Neural cell (in vitro differentiated cells): Measurements from ENCODE around the gene RAD51B. TPM values are rescaled to one million over a fixed set of nuclear protein-coding genes. Genes with fewer than 3 reads are reported as not detected.

Experiments used
- H2AFZ ChIP-seq: fragments of 200-600, 300-800 bp; sonication (generic), shearing (Covaris generic); 2 replicates; pipeline ENCODE4 v1.6.0; 2014; ENCODE audit warnings: low read depth, mild to moderate bottlenecking, antibody characterized with exemption, low read length, moderate library complexity
- H3F3A ChIP-seq: fragments of 200-600 bp; shearing (Covaris generic); 2 replicates; pipeline ENCODE4 v1.6.1; 2016; ENCODE audit warnings: mild to moderate bottlenecking, moderate library complexity, mixed read lengths, antibody characterized with exemption, low read length; ENCODE audit not compliant: insufficient read depth, poor library complexity, severe bottlenecking
- H3K27ac ChIP-seq: fragments of 200-600, 300-800 bp; sonication (generic), shearing (Covaris generic); 2 replicates; pipeline ENCODE4 v1.5.1; 2014; ENCODE audit warnings: mild to moderate bottlenecking, low read length, moderate library complexity
- H3K27me3 ChIP-seq: fragments of 300-800, 200-600 bp; sonication (generic), shearing (Covaris generic); 2 replicates; pipeline ENCODE4 v1.6.0; 2014; ENCODE audit warnings: mild to moderate bottlenecking, low read depth, low read length, moderate library complexity; ENCODE audit not compliant: insufficient read depth
- H3K36me3 ChIP-seq: fragments of 300-800, 200-600 bp; sonication (generic), shearing (Covaris generic); 2 replicates; pipeline ENCODE4 v1.5.1; 2014; ENCODE audit warnings: mild to moderate bottlenecking, antibody characterized with exemption, low read length, moderate library complexity; ENCODE audit not compliant: insufficient read depth
- H3K4me2 ChIP-seq: fragments of 300-800, 200-600 bp; sonication (generic), shearing (Covaris generic); 2 replicates; pipeline ENCODE4 v1.6.0; 2014; ENCODE audit warnings: mild to moderate bottlenecking, low read length
- H3K4me3 ChIP-seq: fragments of 300-800, 200-600 bp; sonication (generic), shearing (Covaris generic); 2 replicates; pipeline ENCODE4 v1.5.1; 2014; ENCODE audit warnings: mild to moderate bottlenecking, low read length, moderate library complexity
- H3K79me2 ChIP-seq: fragments of 200-600 bp; shearing (Covaris generic); replicated peaks from 2 replicates; pipeline ENCODE4 v1.6.0; 2014; ENCODE audit warnings: mild to moderate bottlenecking, low read length, moderate library complexity; ENCODE audit not compliant: insufficient read depth
- H3K9ac ChIP-seq: fragments of 300-800, 200-600 bp; sonication (generic), shearing (Covaris generic); 2 replicates; pipeline ENCODE4 v1.6.1; 2016; ENCODE audit warnings: mild to moderate bottlenecking, low read length, mixed read lengths
- H3K9me2 ChIP-seq: fragments of 200-600 bp; shearing (Covaris generic); 2 replicates; pipeline ENCODE4 v1.6.1; 2016; ENCODE audit warnings: mild to moderate bottlenecking, low read length, mixed read lengths; ENCODE audit not compliant: insufficient read depth
- H3K9me3 ChIP-seq: fragments of 200-600, 300-800 bp; sonication (generic), shearing (Covaris generic); 2 replicates; pipeline ENCODE4 v1.6.1; 2016; ENCODE audit warnings: mild to moderate bottlenecking, mixed run types, low read length, moderate library complexity, mixed read lengths
- H4K20me1 ChIP-seq: fragments of 200-600 bp; shearing (Covaris generic); 2 replicates; pipeline ENCODE4 v1.6.1; 2016; ENCODE audit warnings: mild to moderate bottlenecking, mixed run types; ENCODE audit not compliant: insufficient read depth
- EP300 ChIP-seq: fragments of 450-650 bp; conservative IDR thresholded peaks from 2 replicates; pipeline ENCODE4 v1.6.1; 2014; ENCODE audit warnings: antibody characterized with exemption, mild to moderate bottlenecking, moderate library complexity; ENCODE audit not compliant: poor library complexity, severe bottlenecking
- EZH2 ChIP-seq: fragments of 200-600, 300-800 bp; shearing (Covaris generic), sonication (generic); IDR thresholded peaks from 2 replicates; pipeline ENCODE4 v1.6.1; 2014; ENCODE audit warnings: antibody characterized with exemption, low read length, borderline replicate concordance, mild to moderate bottlenecking; ENCODE audit not compliant: insufficient read depth, poor library complexity, severe bottlenecking
- MXI1 ChIP-seq: fragments of 450-650 bp; conservative IDR thresholded peaks from 2 replicates; pipeline ENCODE4 v1.6.1; 2014; ENCODE audit warnings: antibody characterized with exemption, mild to moderate bottlenecking; ENCODE audit not compliant: poor library complexity, severe bottlenecking
- POLR2AphosphoS5 ChIP-seq: IDR thresholded peaks from 2 replicates; pipeline ENCODE4 v1.6.1; 2012
- RAD21 ChIP-seq: fragments of 450-650 bp; conservative IDR thresholded peaks from 2 replicates; pipeline ENCODE4 v1.6.1; 2014; ENCODE audit warnings: antibody characterized with exemption, mild to moderate bottlenecking, moderate library complexity
- SMC3 ChIP-seq: fragments of 450-650 bp; conservative IDR thresholded peaks from 2 replicates; pipeline ENCODE4 v1.6.1; 2014; ENCODE audit warnings: antibody characterized with exemption, mild to moderate bottlenecking, moderate library complexity; ENCODE audit not compliant: poor library complexity
- TAF1 ChIP-seq: IDR thresholded peaks from 2 replicates; pipeline ENCODE4 v1.6.1; 2012; ENCODE audit warnings: low read depth
- polyA plus RNA-seq: library from polyadenylated mRNA; depleted of rRNA; stranded (reverse); fragments of >200 nt; gene quantifications from 2 replicates; pipeline ENCODE4 v1.2.3, GENCODE V29; 2014
- TF ChIP-seq, protein P1 (sequence below): fragments of 450-650 bp; IDR thresholded peaks from 2 replicates; pipeline ENCODE4 v1.5.1; 2014; ENCODE audit warnings: antibody characterized with exemption, mild to moderate bottlenecking, moderate library complexity; ENCODE audit not compliant: poor library complexity, severe bottlenecking
- TF ChIP-seq, protein P2 (sequence below): IDR thresholded peaks from 2 replicates; pipeline ENCODE4 v1.6.1; 2012; ENCODE audit warnings: borderline replicate concordance

The RAD51B gene
- polyA plus RNA-seq, 1 donor from 2014 or later: 3.1 TPM

DNA sequence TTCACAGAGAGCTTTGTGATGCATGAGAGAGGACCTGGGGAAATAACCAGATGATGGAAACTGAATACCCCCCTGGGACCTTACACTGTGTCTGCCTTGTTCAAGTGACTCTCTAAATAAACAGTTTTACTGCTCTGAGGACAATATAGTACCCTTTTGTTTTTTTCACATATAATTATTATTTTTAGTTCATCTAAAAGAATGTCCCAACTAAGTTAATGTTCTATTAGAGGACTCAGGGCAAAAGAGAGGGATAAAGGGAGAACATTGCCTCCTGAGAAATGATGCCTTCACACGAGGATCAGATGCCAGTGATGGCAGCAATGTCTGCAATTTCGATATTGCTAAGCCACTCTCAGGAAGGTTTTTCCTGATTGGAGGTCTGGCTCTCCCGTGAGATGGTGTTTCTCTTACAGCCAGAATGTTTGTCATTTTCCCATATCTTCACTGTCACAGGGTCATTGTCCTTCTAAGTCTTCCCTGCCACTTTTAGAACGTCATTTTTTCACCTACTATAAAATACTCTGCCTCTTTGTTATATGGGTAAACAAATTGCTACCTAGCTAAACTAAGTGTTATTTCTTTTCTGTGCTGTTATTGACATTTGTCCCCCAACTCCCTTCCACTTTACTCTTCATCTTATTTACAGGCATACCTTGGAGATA, 201.6 kb downstream of the RAD51B start:
- Histone ChIP-seq H4K20me1 (no peaks in the 10 kb centered on the region), H3K4me3 (no peak overlapping the region), H3K9ac (no peak overlapping the region), H3K27ac (no peak overlapping the region), H3K4me2 (no peak overlapping the region), H3K36me3 (no peaks in the 10 kb centered on the region), H3F3A (no peaks in the 10 kb centered on the region), H3K27me3 (no peaks in the 10 kb centered on the region), H2AFZ (no peak overlapping the region), H3K9me3 (no peaks in the 10 kb centered on the region), H3K79me2 (no peaks in the 10 kb centered on the region), H3K9me2 (no peaks in the 10 kb centered on the region)
- TF ChIP-seq, protein P1, sequence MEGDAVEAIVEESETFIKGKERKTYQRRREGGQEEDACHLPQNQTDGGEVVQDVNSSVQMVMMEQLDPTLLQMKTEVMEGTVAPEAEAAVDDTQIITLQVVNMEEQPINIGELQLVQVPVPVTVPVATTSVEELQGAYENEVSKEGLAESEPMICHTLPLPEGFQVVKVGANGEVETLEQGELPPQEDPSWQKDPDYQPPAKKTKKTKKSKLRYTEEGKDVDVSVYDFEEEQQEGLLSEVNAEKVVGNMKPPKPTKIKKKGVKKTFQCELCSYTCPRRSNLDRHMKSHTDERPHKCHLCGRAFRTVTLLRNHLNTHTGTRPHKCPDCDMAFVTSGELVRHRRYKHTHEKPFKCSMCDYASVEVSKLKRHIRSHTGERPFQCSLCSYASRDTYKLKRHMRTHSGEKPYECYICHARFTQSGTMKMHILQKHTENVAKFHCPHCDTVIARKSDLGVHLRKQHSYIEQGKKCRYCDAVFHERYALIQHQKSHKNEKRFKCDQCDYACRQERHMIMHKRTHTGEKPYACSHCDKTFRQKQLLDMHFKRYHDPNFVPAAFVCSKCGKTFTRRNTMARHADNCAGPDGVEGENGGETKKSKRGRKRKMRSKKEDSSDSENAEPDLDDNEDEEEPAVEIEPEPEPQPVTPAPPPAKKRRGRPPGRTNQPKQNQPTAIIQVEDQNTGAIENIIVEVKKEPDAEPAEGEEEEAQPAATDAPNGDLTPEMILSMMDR: no peak
- TF ChIP-seq EZH2: no peak
- TF ChIP-seq, protein P2, sequence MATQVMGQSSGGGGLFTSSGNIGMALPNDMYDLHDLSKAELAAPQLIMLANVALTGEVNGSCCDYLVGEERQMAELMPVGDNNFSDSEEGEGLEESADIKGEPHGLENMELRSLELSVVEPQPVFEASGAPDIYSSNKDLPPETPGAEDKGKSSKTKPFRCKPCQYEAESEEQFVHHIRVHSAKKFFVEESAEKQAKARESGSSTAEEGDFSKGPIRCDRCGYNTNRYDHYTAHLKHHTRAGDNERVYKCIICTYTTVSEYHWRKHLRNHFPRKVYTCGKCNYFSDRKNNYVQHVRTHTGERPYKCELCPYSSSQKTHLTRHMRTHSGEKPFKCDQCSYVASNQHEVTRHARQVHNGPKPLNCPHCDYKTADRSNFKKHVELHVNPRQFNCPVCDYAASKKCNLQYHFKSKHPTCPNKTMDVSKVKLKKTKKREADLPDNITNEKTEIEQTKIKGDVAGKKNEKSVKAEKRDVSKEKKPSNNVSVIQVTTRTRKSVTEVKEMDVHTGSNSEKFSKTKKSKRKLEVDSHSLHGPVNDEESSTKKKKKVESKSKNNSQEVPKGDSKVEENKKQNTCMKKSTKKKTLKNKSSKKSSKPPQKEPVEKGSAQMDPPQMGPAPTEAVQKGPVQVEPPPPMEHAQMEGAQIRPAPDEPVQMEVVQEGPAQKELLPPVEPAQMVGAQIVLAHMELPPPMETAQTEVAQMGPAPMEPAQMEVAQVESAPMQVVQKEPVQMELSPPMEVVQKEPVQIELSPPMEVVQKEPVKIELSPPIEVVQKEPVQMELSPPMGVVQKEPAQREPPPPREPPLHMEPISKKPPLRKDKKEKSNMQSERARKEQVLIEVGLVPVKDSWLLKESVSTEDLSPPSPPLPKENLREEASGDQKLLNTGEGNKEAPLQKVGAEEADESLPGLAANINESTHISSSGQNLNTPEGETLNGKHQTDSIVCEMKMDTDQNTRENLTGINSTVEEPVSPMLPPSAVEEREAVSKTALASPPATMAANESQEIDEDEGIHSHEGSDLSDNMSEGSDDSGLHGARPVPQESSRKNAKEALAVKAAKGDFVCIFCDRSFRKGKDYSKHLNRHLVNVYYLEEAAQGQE: no peak

DNA sequence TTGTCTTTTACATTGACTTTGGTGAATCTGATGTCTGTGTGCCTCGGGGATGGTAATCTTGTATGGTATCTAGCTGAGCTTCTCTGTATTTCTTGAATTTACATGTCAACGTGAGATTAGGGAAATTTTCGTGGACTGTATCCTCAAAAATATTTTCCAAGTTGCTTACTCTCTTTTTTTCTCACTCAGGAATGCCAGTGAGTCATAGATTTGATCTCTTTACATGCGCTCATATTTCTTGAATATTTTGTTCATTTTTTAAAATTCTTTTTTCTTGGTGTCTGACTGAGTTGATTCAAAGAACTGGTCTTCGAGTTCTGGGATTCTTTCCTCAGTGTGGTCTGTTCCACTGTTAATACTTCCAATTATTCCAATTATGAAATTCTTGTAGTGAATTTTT, 207.7 kb downstream of the RAD51B start:
- Histone ChIP-seq H3K4me3 (no peak overlapping the region), H4K20me1 (no peaks in the 10 kb centered on the region), H3K9me2 (no peaks in the 10 kb centered on the region), H3K27ac (no peak overlapping the region), H3K27me3 (no peaks in the 10 kb centered on the region), H3K9me3 (no peaks in the 10 kb centered on the region), H3K4me2 (no peak overlapping the region), H3K9ac (no peak overlapping the region), H3K36me3 (no peaks in the 10 kb centered on the region), H3F3A (no peaks in the 10 kb centered on the region), H2AFZ (no peak overlapping the region), H3K79me2 (no peaks in the 10 kb centered on the region)
- TF ChIP-seq EZH2 (no peak), TAF1 (no peak), RAD21 (no peak), EP300 (no peak), MXI1 (no peak), POLR2AphosphoS5 (no peak), SMC3 (no peak)
- TF ChIP-seq, protein P2: no peak
- TF ChIP-seq, protein P1: no peak
